ENCODE data around the gene CLSTN2.

Gene CLSTN2

DNA sequence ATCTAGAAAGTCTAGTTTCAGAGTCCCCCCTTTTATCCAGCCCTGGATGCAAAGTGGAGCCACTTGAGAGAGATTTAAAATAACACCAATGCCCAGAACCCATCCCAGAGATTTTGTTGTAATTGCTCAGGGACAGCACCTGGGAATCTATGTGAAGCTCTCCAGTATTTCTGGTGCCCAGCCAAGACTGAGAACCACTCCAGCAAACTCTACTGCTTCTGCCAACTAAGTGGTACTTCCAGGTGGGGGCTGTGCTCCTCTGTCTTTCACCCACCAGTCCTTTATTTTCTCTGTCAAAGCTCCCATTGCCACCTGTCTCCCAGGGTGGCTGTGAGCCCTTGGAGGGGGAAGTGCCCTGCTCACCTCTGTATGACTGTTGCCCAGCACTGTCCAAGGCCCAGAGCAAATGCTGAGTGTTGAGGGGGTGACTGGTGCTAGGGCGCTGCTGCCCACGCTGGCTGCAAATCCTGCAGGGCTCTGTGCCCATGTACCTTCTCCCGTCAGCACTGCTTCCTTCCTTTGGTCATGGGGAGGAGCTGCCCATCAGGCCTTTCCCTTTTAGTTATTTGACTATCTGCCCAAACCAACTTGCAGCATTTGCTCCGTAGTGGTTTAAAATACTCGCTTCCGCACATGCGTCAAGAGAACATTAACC is 9.4 kb downstream of the CLSTN2 start:
- no peak for DNase-seq

DNA sequence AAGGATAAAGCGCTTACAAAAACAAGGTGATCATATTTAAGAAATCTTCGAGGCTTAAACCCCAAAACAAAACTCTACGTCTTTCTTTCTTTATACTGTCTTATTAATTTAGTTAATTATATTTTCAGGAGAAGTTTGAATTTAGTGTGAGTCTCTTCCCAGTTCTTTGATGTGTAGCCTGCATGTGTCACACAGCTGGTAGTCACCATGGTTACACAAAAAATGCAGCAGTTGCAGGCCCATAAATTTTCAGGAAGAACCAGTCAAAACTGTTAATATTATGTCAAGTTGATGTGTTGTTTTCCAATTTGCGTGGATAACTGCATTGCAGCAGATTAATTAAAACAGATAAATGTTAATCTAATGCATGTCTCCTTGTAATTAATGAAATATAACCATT is 10.4 kb downstream of the CLSTN2 start:
- no peak for DNase-seq

GRCh38 chr3:139945942-139946341 is 11.0 kb downstream of the CLSTN2 start:
- DNase-seq: no peak

DNA sequence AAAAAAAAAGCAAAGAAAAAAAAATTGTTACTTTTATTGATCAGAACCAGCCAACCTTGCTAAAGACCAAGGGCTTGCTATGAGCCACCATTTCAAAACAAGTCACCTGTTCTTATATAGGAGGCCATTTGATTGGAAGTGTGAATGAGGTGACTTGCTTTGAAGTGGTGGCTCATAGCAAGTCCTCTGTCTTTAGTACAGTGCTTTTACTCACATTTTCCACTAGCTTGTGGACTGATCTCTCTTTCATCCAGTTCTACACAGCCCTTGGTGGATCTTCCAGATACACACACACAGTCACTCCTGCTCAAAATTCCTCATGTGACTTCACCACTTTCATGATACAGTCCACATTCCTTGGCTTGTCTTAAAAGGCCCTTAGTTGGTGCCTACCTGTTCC is 13.5 kb downstream of the CLSTN2 start:
- no peak for DNase-seq

DNA sequence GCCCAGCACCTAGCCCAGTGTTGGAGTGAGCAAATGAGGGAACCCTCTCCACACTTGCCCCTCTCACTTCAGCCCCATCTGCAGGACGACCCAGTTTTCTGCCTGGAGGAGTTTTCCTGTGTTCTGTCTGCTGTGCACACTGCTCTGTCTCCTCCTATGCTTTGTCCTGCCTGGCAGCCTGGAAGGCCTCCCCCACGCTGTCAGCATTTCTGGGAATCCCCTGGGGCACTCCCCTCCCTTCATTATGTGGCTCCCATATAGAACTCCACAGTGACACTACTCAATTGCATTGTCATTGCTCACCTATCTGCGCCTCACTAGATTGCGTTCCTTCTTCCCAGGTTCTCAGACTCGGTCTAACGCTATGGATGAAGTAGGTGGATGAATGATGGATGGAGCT is 13.9 kb downstream of the CLSTN2 start:
- DNase-seq: no peak

- no peak for DNase-seq
These were observed 18.3 kb downstream of the CLSTN2 start for GRCh38 chr3:139953131-139953910.

GRCh38 chr3:139954146-139954860 is 19.3 kb downstream of the CLSTN2 start:
- DNase-seq: no peak

GRCh38 chr3:139957844-139958243 is 22.9 kb downstream of the CLSTN2 start:
- no peak for DNase-seq

DNA sequence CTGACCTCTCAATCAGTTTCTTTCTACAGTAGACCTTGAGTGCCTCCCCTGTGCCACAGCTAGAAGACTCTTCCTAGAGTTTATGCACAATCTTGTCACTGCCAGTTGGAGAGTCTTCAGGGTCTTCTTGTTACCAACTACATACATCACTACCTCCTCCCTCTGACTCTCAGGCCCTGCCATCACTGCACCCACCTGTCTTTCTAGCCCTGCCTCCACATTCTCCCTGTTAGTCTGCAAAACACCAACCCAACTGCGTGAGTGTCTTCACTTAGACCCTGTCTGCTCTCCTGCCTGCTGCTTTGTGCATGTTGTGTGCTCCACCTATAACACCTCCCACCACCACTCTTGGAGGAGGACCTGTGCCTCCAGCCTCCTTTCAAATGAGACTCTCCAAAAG is 34.4 kb downstream of the CLSTN2 start:
- DNase-seq: no peak

DNA sequence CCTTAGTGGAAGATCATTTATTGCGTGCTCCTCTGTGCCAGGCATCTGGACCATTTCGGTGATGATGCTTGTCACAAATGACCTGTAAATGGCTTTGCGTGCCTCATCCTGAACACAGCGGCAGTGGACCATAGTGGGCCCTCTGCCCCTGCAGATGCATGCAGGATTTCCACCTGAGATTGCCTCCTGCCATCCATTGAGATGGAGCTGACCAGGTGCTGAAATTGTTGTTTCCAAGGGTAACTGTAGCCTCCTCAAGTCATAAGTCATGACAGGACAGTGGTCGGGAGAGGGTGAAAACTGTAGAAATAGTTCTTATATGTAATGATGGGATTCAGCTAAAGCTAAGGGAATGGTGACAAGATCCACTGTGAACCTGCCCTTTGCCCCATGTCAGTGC is 35.5 kb downstream of the CLSTN2 start:
- no peak for DNase-seq

DNA sequence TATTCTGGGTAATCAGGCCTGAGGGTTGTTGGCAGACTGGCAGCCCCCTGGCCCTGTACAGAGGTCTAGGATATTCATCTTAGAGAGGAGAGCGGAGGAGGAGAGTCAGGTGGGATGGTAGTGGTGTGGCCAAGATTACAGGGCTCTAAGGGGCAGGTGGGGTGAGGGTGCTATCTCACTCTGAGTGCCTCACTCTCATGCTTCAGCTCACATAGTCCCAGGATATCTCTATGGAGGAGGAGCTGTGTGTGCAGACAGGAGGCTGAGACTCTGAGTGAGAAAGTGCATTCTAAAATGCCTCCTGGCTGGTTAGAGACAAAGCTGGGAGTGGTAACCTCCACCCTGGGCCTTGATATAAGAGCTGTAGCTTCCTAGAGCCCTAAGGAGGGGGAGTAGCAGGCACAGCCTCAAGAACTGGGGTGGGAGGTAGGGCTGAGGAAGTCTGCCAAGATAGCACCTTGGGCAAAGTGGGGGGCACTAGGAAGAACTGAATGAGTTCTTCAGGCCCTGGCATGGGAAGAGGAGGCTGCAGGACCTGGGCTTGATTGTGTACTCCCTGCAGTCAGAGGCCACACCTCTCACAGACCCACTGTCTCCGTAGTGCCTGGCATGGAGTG is 39.9 kb downstream of the CLSTN2 start:
- DNase-seq: no peak

- no peak for DNase-seq
These were observed 40.8 kb downstream of the CLSTN2 start for GRCh38 chr3:139975594-139976365.

DNA sequence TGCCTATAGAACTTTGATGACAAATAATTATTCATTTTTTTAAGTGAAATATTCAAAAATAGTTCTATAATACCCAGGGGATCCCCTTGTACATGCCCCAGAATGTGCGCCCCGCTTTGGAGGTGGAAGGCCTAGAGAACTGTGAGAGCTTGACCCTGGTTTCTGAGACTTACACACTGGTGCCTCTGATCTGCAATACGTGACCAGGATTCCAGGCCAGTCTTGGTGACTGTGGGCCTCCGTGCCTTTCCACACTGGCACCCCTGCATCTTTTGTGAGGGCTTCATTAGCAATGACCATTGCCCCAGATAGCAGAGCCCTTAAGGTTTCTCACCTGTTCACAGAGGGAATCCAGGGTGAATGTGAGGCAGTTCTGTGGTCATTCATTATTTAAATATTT is 44.0 kb downstream of the CLSTN2 start:
- no peak for DNase-seq

DNA sequence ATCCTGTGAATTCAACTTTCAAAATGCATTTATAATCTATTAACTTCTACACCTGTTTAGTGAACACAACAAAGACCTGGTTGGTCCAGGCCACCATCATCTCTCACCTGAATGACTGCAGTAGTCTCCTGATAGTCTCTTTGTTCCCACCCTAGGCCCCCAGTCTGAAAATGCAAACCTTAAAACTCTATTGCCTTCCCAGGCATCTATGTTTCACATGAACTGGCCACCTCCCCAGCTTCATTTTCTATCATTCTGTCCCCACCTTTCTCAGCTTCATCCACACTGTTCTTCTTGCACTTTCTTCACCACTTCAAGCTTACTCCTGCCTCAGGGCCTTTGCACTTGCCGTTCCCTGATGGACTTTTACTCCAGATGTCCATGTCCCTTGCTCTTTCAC is 45.0 kb downstream of the CLSTN2 start:
- no peak for DNase-seq

GRCh38 chr3:139982404-139982803 is 47.4 kb downstream of the CLSTN2 start:
- no peak for DNase-seq

DNA sequence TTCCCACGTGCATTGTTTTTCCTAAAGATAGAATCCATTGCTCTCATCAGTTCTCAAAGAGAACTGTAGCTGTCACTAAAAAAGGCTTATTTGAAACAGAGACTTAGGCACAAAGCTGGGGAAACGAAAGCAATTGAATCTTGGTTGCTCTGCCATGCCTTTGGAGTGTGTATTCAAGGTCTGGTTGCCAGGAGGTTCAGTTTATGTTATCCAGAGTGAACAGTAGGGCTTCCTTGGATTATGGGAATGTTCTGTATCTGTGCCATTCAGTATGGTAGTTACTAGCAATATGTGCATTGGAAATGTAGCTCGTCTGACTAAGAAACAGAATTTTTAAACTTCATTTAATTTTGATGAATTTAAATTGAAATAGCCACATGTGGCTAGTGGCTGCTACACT is 50.6 kb downstream of the CLSTN2 start:
- no peak for DNase-seq

GRCh38 chr3:139987908-139988307 is 52.9 kb downstream of the CLSTN2 start:
- DNase-seq: no peak

GRCh38 chr3:139988472-139989156 is 53.6 kb downstream of the CLSTN2 start:
- no peak for DNase-seq

GRCh38 chr3:139994891-139995290 is 59.9 kb downstream of the CLSTN2 start:
- DNase-seq: no peak

GRCh38 chr3:140004271-140004670 is 69.3 kb downstream of the CLSTN2 start:
- no peak for DNase-seq

DNA sequence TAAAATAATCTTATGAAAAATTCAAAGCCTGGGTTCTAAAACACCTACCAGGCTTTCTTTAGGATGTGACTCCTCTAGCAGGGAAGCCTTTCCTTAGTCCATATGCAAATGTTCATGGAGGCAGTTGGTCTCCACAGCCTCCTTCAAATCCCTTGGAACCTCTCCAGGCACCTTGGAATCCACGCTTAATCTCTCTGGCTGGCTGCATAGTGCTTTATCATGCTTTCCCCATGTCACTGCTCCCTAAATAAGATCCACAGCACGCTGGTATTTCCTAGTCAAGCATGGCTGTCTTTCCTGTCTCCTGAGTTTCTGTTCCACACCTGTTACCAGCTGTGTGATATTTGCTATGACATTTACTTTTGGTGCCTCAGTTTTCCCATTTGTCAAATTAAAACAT is 71.3 kb downstream of the CLSTN2 start:
- no peak for DNase-seq

- DNase-seq: no peak
These were observed 72.1 kb downstream of the CLSTN2 start for GRCh38 chr3:140007081-140007480.

All from AML-193 (cell line).